ENCODE measurements around the gene PCBP3.

DNA sequence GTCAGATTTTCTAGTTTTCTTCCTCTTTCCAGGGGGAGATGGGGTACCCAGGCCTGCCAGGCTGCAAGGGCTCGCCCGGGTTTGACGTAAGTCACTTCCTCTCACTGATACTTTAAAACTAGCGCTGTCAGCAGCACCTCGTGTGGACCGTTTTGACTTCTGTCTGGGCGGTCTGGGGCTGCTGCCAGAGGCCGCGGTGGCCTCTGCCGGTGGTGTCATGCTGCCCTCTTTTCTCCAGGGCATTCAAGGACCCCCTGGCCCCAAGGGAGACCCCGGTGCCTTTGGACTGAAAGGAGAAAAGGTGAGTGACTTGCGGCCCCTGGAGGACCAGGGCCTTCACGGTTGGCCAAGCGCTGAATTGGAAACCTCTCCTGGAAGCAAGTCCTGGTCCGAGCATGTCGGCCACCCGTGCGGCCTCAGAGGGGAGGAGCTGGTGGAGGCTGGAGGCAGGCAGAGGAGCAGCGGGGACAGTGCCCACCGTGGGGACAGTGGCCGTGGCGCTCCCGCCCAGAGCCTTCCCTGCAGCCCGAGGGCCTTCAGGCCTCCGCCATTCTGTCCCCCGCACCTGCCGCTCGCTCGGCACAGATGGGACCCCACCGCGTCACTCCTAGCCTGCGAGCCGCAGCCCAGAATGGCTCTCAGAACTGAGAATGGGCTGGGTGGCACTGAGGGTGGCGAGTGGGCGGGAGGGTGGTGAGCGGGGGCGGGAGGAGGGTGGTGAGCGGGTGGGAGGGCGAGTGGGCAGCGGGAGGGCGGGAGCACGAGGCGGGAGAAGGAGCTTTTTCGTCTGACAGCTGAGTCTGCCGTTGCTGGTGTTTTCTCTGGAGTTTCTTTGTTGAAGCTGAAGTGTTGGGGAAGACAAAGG lies 347.4 kb downstream of the PCBP3 start:
- TF ChIP-seq, protein P1, sequence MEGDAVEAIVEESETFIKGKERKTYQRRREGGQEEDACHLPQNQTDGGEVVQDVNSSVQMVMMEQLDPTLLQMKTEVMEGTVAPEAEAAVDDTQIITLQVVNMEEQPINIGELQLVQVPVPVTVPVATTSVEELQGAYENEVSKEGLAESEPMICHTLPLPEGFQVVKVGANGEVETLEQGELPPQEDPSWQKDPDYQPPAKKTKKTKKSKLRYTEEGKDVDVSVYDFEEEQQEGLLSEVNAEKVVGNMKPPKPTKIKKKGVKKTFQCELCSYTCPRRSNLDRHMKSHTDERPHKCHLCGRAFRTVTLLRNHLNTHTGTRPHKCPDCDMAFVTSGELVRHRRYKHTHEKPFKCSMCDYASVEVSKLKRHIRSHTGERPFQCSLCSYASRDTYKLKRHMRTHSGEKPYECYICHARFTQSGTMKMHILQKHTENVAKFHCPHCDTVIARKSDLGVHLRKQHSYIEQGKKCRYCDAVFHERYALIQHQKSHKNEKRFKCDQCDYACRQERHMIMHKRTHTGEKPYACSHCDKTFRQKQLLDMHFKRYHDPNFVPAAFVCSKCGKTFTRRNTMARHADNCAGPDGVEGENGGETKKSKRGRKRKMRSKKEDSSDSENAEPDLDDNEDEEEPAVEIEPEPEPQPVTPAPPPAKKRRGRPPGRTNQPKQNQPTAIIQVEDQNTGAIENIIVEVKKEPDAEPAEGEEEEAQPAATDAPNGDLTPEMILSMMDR (IDR thresholded peaks at IDR 0.05; ENCODE audit: insufficient read depth, low read length): no peak
- peak; percentile 36; the same call in 1 of the 2 replicates for TF ChIP-seq SPI1 (IDR thresholded peaks at IDR 0.05; ENCODE audit: borderline replicate concordance, low read depth)
- TF ChIP-seq POLR2AphosphoS5 (IDR thresholded peaks at IDR 0.05; ENCODE audit: low read depth): no peak
